SU-DHL-6 (cell line): ENCODE results near the gene HSF2BP.

Experiments
- EZH2phosphoT487 ChIP-seq: fragments of 200-600 bp; sonication (generic), shearing (Covaris generic); conservative IDR thresholded peaks from 2 replicates; pipeline ENCODE4 v1.6.1; 2018; ENCODE audit warnings: mild to moderate bottlenecking, antibody characterized with exemption, low read length, moderate library complexity, mixed read lengths
- TF ChIP-seq, protein P1 (sequence below): fragments of 200-600 bp; sonication (generic); IDR thresholded peaks from one replicate; pipeline ENCODE4 v1.5.1; 2017; ENCODE audit warnings: antibody characterized with exemption, mild to moderate bottlenecking, low read length, moderate library complexity; ENCODE audit not compliant: insufficient read depth, poor library complexity, severe bottlenecking

DNA sequence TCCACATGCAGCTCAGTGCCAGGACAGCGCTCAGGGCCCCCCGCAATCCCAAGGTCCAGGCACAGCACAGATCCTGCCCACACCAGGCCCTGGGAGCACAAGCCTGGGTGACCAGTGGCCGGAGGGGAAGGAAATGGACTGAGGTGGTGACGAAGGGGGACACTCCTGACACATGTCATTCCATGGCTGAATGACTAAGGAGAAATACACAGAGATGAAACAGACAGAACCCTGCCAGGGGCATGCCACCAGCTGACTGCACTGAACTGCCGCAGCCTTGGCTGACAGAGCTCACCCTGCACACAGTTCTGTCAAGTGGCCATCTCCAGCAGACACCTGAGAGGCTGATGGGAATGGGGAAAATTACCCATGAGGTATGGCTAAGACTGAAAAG lies 56.1 kb downstream of the HSF2BP start:
- TF ChIP-seq, protein P1, sequence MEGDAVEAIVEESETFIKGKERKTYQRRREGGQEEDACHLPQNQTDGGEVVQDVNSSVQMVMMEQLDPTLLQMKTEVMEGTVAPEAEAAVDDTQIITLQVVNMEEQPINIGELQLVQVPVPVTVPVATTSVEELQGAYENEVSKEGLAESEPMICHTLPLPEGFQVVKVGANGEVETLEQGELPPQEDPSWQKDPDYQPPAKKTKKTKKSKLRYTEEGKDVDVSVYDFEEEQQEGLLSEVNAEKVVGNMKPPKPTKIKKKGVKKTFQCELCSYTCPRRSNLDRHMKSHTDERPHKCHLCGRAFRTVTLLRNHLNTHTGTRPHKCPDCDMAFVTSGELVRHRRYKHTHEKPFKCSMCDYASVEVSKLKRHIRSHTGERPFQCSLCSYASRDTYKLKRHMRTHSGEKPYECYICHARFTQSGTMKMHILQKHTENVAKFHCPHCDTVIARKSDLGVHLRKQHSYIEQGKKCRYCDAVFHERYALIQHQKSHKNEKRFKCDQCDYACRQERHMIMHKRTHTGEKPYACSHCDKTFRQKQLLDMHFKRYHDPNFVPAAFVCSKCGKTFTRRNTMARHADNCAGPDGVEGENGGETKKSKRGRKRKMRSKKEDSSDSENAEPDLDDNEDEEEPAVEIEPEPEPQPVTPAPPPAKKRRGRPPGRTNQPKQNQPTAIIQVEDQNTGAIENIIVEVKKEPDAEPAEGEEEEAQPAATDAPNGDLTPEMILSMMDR: no peak
- TF ChIP-seq EZH2phosphoT487: no peak
